Stimulated activated CD8-positive, alpha-beta memory T cell treated with anti-CD3 and anti-CD28 coated beads, Interleukin-12 subunit alpha, Interleukin-12 subunit beta, amount 100 ng/mL, for 24 hours (primary cell): ENCODE data around the gene WEE1.
"Not testable (repeated sequence)": the region's sequence is repeated elsewhere in the genome, so short reads cannot be mapped to it uniquely, and the experiment has no call there.

Experiments
- DNase-seq: peaks from one replicate; pipeline ENCODE4 v3.0.0-alpha.2; 2020; ENCODE audit errors: extremely low read depth

The WEE1 gene

GRCh38 chr11:9622353-9622752 is 48.9 kb downstream of the WEE1 start:
- not testable (repeated sequence) for DNase-seq

GRCh38 chr11:9623053-9623452 is 49.6 kb downstream of the WEE1 start:
- not testable (repeated sequence) for DNase-seq

- DNase-seq: no peak
These were observed 51.0 kb downstream of the WEE1 start for GRCh38 chr11:9624448-9624847.

- no peak for DNase-seq
These were observed 51.7 kb downstream of the WEE1 start for GRCh38 chr11:9625162-9625561.

- no peak for DNase-seq
These were observed 52.3 kb downstream of the WEE1 start for GRCh38 chr11:9625728-9626127.

- DNase-seq: no peak
These were observed 53.3 kb downstream of the WEE1 start for GRCh38 chr11:9626496-9627394.

- DNase-seq: no peak
These were observed 55.6 kb downstream of the WEE1 start for GRCh38 chr11:9629064-9629463.

GRCh38 chr11:9633679-9634078 is 60.2 kb downstream of the WEE1 start:
- no peak for DNase-seq

GRCh38 chr11:9636691-9637090 is 63.2 kb downstream of the WEE1 start:
- no peak for DNase-seq

- no peak for DNase-seq
These were observed 65.6 kb downstream of the WEE1 start for GRCh38 chr11:9639099-9639498.
